Measurements from ENCODE around the gene CAMK4.

GRCh38 chr5:111227801-111228200, 3.6 kb downstream of the CAMK4 start:
- no peak for TF ChIP-seq CTCF (IDR thresholded peaks at IDR 0.05)
- TF ChIP-seq EZH2phosphoT487 (IDR thresholded peaks at IDR 0.05): no peak
- TF ChIP-seq EZH2 (IDR thresholded peaks at IDR 0.05): no peak
